ENCODE data around the gene BOD1L1.

DNA sequence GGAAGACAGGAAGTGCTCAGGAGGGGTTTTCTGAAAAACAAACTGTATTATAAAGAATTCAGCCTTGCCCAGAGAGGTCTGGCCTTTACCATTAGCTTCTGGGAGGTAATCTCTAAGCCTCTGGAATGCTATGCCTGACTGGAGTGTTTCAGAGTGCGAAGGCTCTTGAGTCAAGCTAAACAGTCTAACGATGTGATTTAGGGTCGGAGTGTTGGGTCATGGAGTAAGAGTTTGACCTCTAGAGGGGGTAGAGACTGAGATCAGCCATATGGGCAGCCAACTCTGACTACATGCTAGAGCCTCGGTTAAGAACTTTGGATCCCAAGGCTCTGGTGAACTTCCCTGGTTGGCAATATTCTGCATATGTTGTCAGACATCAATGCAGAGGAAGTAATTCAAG is 15.0 kb downstream of the BOD1L1 start:
- TF ChIP-seq, protein P1, sequence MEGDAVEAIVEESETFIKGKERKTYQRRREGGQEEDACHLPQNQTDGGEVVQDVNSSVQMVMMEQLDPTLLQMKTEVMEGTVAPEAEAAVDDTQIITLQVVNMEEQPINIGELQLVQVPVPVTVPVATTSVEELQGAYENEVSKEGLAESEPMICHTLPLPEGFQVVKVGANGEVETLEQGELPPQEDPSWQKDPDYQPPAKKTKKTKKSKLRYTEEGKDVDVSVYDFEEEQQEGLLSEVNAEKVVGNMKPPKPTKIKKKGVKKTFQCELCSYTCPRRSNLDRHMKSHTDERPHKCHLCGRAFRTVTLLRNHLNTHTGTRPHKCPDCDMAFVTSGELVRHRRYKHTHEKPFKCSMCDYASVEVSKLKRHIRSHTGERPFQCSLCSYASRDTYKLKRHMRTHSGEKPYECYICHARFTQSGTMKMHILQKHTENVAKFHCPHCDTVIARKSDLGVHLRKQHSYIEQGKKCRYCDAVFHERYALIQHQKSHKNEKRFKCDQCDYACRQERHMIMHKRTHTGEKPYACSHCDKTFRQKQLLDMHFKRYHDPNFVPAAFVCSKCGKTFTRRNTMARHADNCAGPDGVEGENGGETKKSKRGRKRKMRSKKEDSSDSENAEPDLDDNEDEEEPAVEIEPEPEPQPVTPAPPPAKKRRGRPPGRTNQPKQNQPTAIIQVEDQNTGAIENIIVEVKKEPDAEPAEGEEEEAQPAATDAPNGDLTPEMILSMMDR (IDR thresholded peaks at IDR 0.05): no peak
- TF ChIP-seq POLR2A (IDR thresholded peaks at IDR 0.05): no peak
